Thyroid gland (tissue), 4 donors: ENCODE results near the gene STK17B. TPM values are rescaled to one million over a fixed set of nuclear protein-coding genes. Genes with fewer than 3 reads are reported as not detected.
A peak's percentile ranks its signal among the peaks of the same experiment; 100 is the strongest.

Experiments used
- DNase-seq, 2 donors: peaks; one replicate each; pipeline ENCODE4 v3.0.0-alpha.2; 2019
- H3K27ac ChIP-seq, 3 donors: fragments of 200-600 bp; sonication (generic); 1 replicate in 2 of 3; 2 replicates in 1 of 3; pipeline ENCODE4 v1.5.1; 2016 to 2019; ENCODE audit warnings: mild to moderate bottlenecking in 1 of 3, moderate library complexity in 1 of 3
- H3K27me3 ChIP-seq: fragments of 200-600 bp; sonication (generic); one replicate; pipeline ENCODE4 v1.5.1; 2019
- H3K36me3 ChIP-seq, 2 donors: fragments of 200-600 bp; sonication (generic); one replicate each; pipeline ENCODE4 v1.5.1; 2016 to 2019
- H3K4me1 ChIP-seq, 2 donors: fragments of 200-600 bp; sonication (generic); one replicate each; pipeline ENCODE4 v1.5.1; 2017 to 2019
- H3K4me3 ChIP-seq, 3 donors: fragments of 200-600 bp; sonication (generic); replicated peaks in 1 of 3; 1 replicate in 2 of 3; 2 replicates in 1 of 3; pipeline ENCODE4 v1.5.1; 2016; ENCODE audit warnings: mild to moderate bottlenecking in 1 of 3
- H3K9me3 ChIP-seq: fragments of 200-600 bp; sonication (generic); one replicate; pipeline ENCODE4 v1.5.1; 2017
- POLR2A ChIP-seq, 2 donors: fragments of 450-650 bp; IDR thresholded peaks; one replicate each; pipeline ENCODE4 v1.6.1; 2017; ENCODE audit warnings: antibody characterized with exemption in 2 of 2, mild to moderate bottlenecking in 2 of 2, moderate library complexity in 1 of 2
- WGBS, 2 donors: methylation state at CpG; one replicate each; pipeline ENCODE4 v1.1.5; 2017; 5-methylcytosine and 5-hydroxymethylcytosine counted together
- intact Hi-C: fragments of 100-400 bp; cut with DNase I; formaldehyde crosslinking; loops from one replicate; pipeline ENCODE4 v1.15.1; 2023
- total RNA-seq, 4 donors: library from RNA; depleted of rRNA; stranded (reverse); fragments of >200 nt; gene quantifications; one replicate each; pipeline ENCODE4 v1.2.3, GENCODE V29; 2016
- TF ChIP-seq, protein P1 (sequence below), 6 experiments: fragments of 200-600 bp in 3 of 6; fragments of 450-650 bp in 3 of 6; sonication (generic) in 3 of 6; IDR thresholded peaks; one replicate each; pipeline ENCODE4 v1.5.1; 2016 to 2019; ENCODE audit warnings: antibody characterized with exemption in 6 of 6, mild to moderate bottlenecking in 2 of 6, inconsistent platforms in 1 of 6, moderate library complexity in 1 of 6

Gene STK17B
- total RNA-seq, 4 donors from 2014 or later = 19.4 to 86.9 (median 33.9) TPM

DNA sequence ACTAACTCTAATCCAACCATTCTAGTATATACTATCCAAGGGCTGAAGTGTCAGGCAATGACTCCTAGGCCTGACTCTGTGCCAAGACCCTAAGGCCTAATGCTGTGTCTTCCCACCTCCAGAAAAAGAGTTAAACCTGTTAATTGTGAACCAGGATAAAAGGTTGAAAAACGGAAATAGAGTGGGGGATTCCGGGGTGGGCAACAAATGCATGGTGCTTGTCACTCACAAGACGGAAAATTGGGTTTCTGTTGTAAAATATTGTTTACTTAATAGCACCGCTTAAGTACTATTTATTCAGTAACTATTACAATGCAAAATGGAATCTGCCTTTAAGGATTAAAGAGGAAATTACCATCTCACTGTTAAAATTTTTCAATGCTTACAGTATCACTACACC, 3.2 kb downstream of the STK17B start:
- Histone ChIP-seq H3K27ac (peak overlapping the region in 1 of 3 donors; percentile 30), H3K36me3 (no peaks in the 10 kb centered on the region), H3K9me3 (no peaks in the 10 kb centered on the region), H3K4me1 (peaks cover 0 to 4% of the 10 kb centered on the region in 2 donors), H3K4me3 (no peak overlapping the region), H3K27me3 (no peaks in the 10 kb centered on the region)
- WGBS, 2 donors = 84 to 92% methylated on average over 4 of the region's 4 CpGs
- no peak for DNase-seq
- TF ChIP-seq POLR2A (IDR thresholded peaks at IDR 0.05) = no peak
- TF ChIP-seq, protein P1, sequence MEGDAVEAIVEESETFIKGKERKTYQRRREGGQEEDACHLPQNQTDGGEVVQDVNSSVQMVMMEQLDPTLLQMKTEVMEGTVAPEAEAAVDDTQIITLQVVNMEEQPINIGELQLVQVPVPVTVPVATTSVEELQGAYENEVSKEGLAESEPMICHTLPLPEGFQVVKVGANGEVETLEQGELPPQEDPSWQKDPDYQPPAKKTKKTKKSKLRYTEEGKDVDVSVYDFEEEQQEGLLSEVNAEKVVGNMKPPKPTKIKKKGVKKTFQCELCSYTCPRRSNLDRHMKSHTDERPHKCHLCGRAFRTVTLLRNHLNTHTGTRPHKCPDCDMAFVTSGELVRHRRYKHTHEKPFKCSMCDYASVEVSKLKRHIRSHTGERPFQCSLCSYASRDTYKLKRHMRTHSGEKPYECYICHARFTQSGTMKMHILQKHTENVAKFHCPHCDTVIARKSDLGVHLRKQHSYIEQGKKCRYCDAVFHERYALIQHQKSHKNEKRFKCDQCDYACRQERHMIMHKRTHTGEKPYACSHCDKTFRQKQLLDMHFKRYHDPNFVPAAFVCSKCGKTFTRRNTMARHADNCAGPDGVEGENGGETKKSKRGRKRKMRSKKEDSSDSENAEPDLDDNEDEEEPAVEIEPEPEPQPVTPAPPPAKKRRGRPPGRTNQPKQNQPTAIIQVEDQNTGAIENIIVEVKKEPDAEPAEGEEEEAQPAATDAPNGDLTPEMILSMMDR (IDR thresholded peaks at IDR 0.05) = no peak
- intact Hi-C loops = no loop called here

DNA sequence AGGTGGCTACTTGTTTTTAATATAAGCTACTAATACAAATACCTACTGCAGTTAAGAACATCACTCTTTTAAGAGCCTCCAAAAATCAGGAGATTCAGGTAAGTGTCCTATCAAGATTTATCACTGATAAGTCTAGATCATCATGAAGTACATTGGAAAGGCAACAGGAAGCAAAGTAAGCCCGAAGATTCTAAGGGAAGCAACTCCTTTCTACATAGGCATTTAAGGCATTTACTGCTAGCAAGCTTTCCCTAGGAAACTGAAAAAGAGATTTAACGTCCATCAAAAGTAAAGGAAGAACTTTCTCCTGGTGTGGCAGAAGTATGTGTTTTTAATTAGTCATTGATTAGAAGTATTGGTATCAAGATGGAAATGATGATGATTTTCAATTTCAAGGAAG, 3.7 kb downstream of the STK17B start:
- H3K4me3 ChIP-seq = no peak overlapping the region
- TF ChIP-seq POLR2A (IDR thresholded peaks at IDR 0.05) = no peak
- TF ChIP-seq, protein P1 (IDR thresholded peaks at IDR 0.05) = no peak
- H3K9me3 ChIP-seq = no peaks in the 10 kb centered on the region
- H3K27ac ChIP-seq = peak overlapping the region in 1 of 3 donors; percentile 30
- no peaks in the 10 kb centered on the region for H3K27me3 ChIP-seq
- no peak for DNase-seq
- H3K4me1 ChIP-seq = peaks cover 0 to 4% of the 10 kb centered on the region in 2 donors
- 78 to 82% methylated on average over 2 of the region's 2 CpGs for WGBS, 2 donors
- intact Hi-C loops = no loop called here
- peaks cover 0 to 1% of the 10 kb centered on the region in 2 donors for H3K36me3 ChIP-seq

DNA sequence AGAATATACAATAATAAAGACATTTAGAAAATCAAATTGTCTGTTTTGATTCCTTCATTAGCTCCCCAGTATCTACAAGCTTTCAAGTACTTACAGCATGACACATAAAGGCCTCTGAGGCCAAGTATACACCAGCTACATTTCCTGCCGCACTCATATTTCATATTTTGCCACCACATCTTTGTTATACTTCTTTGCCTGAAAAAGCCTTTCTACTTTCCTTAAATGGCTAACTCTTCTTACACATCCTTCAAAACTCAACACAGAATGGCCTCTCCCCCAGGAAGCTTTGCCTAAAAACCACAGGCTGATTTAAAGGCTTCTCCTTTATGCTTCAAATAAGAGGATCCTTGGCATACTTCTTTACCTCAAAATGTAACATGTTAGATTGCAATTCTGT, 4.5 kb downstream of the STK17B start:
- no peaks in the 10 kb centered on the region for H3K9me3 ChIP-seq
- H3K36me3 ChIP-seq = peaks cover 0 to 4% of the 10 kb centered on the region in 2 donors
- WGBS, 2 donors = 85 to 94% methylated on average over 1 of the region's 1 CpG
- H3K27me3 ChIP-seq = no peaks in the 10 kb centered on the region
- H3K4me3 ChIP-seq = no peak overlapping the region
- no peak for DNase-seq
- H3K27ac ChIP-seq = no peak overlapping the region
- intact Hi-C loops = no loop called here
- TF ChIP-seq POLR2A (IDR thresholded peaks at IDR 0.05) = no peak
- TF ChIP-seq, protein P1 (IDR thresholded peaks at IDR 0.05) = no peak
- H3K4me1 ChIP-seq = peaks cover 0 to under 1% of the 10 kb centered on the region in 2 donors

DNA sequence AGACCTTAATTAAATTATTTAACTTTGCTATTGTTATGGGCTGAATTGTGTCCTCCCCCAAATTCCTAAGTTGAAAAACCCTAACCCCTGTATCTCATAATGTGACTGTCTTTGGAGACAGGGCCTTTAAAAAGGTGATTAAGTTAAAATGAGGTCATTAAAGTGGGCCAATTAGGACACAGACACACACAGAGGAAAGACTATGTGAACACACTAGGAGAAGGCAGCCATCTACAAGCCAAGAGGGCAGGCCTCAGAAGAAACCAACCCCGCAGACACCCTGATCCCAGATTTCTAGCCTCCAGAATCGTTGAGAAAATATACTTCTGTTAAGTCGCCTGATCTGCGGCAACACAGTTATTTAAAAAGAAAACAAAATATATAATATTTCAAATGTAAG, 6.4 kb downstream of the STK17B start:
- Histone ChIP-seq H3K27me3 (no peaks in the 10 kb centered on the region), H3K9me3 (no peaks in the 10 kb centered on the region), H3K27ac (peak overlapping the region in 1 of 3 donors; percentile 18), H3K4me3 (no peak overlapping the region), H3K36me3 (peaks cover 0 to 4% of the 10 kb centered on the region in 2 donors), H3K4me1 (no peaks in the 10 kb centered on the region)
- no peak for DNase-seq
- TF ChIP-seq, protein P1 (IDR thresholded peaks at IDR 0.05) = no peak
- TF ChIP-seq POLR2A (IDR thresholded peaks at IDR 0.05) = no peak
- intact Hi-C loops = no loop called here
- WGBS, 2 donors = 79 to 82% methylated on average over 4 of the region's 4 CpGs

DNA sequence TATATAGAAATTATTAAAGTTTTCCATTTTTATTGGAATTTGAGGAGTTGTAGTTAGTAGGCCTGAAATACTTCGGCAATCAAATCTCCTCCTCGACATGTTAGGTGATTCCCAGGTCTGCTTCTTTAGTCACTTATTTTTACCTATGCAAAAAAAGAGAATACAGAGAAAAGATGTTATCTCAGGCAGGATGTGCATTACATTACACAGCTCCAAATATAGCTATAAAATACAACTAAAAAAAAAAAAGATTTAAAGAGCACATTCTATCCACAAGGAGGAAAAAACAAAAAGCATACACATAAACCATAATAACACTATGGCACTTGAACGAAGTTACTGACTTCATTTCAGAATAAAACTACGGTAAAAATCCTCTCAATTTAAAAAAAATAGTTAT, 8.1 kb downstream of the STK17B start:
- no peak overlapping the region for H3K4me3 ChIP-seq
- peaks cover 0 to 4% of the 10 kb centered on the region in 2 donors for H3K36me3 ChIP-seq
- WGBS, 2 donors = 80 to 85% methylated on average over 4 of the region's 4 CpGs

More for the DNA sequence above, 8.1 kb downstream of the STK17B start:
- Histone ChIP-seq H3K27ac (no peak overlapping the region), H3K9me3 (no peaks in the 10 kb centered on the region), H3K27me3 (no peaks in the 10 kb centered on the region), H3K4me1 (no peaks in the 10 kb centered on the region)
- intact Hi-C loops = no loop called here
- TF ChIP-seq POLR2A (IDR thresholded peaks at IDR 0.05) = no peak
- TF ChIP-seq, protein P1 (IDR thresholded peaks at IDR 0.05) = no peak
- no peak for DNase-seq
